Measurements from ENCODE around the gene N4BP3.

The N4BP3 gene

GRCh38 chr5:178147406-178147805, 34.1 kb downstream of the N4BP3 start:
- DNase-seq (ENCODE audit: low spot score) = no peak

- no peak for DNase-seq (ENCODE audit: low spot score)
Measured at GRCh38 chr5:178149199-178149932, 36.0 kb downstream of the N4BP3 start.

- no peak for DNase-seq (ENCODE audit: low spot score)
Measured at GRCh38 chr5:178150977-178151734, 37.8 kb downstream of the N4BP3 start.

- no peak for DNase-seq (ENCODE audit: low spot score)
Measured at GRCh38 chr5:178152491-178153444, 39.4 kb downstream of the N4BP3 start.

- DNase-seq (ENCODE audit: low spot score) = peak; percentile 98
Measured at GRCh38 chr5:178153530-178154340, 40.4 kb downstream of the N4BP3 start, which contains the start of gene NHP2. NHP2 (minus strand) TSS chr5:178153885; CDS start chr5:178153817, 68 bp downstream.

- no peak for DNase-seq (ENCODE audit: low spot score)
Measured at GRCh38 chr5:178155065-178155464, 41.7 kb downstream of the N4BP3 start.

- no peak for DNase-seq (ENCODE audit: low spot score)
Measured at GRCh38 chr5:178160176-178160575, 46.8 kb downstream of the N4BP3 start.

- DNase-seq (ENCODE audit: low spot score) = no peak
Measured at GRCh38 chr5:178162481-178162880, 49.1 kb downstream of the N4BP3 start.

- DNase-seq (ENCODE audit: low spot score) = peak; percentile 80
Measured at GRCh38 chr5:178163772-178164735, 50.7 kb downstream of the N4BP3 start.

GRCh38 chr5:178165581-178165980, 52.2 kb downstream of the N4BP3 start:
- DNase-seq (ENCODE audit: low spot score) = no peak

GRCh38 chr5:178170455-178170854, 57.1 kb downstream of the N4BP3 start:
- no peak for DNase-seq (ENCODE audit: low spot score)

GRCh38 chr5:178174456-178174855, 61.1 kb downstream of the N4BP3 start:
- no peak for DNase-seq (ENCODE audit: low spot score)
